Stomach (tissue), 9 donors: ENCODE results near the gene RSU1. TPM values are rescaled to one million over a fixed set of nuclear protein-coding genes. Genes with fewer than 3 reads are reported as not detected.

Experiments
- DNase-seq, 2 donors: peaks; one replicate each; pipeline versions ENCODE4 v3.0.0 to v3.0.0-alpha.2; 2013 to 2019
- H3K27ac ChIP-seq, 5 donors: fragments of 200-600 bp in 4 of 5; sonication (generic) in 4 of 5; one replicate each; pipeline ENCODE4 v1.5.1; 2013 to 2019; ENCODE audit warnings: mild to moderate bottlenecking in 1 of 5, moderate library complexity in 1 of 5
- H3K27me3 ChIP-seq, 3 donors: fragments of 200-600 bp; sonication (generic); one replicate each; pipeline ENCODE4 v1.5.1; 2017 to 2019; ENCODE audit warnings: mixed run types in 1 of 3
- H3K36me3 ChIP-seq, 4 donors: fragments of 200-600 bp; sonication (generic); 1 replicate in 3 of 4; 2 replicates in 1 of 4; pipeline ENCODE4 v1.5.1; 2016 to 2019
- H3K4me1 ChIP-seq, 4 donors: fragments of 200-600 bp; sonication (generic); one replicate each; pipeline ENCODE4 v1.5.1; 2016 to 2019
- H3K4me3 ChIP-seq, 4 donors: fragments of 200-600 bp; sonication (generic) in 3 of 4; one replicate each; pipeline ENCODE4 v1.5.1; 2016 to 2019; ENCODE audit warnings: mild to moderate bottlenecking in 1 of 4
- H3K9me3 ChIP-seq, 4 donors: fragments of 200-600 bp; sonication (generic); one replicate each; pipeline ENCODE4 v1.5.1; 2016 to 2019
- CTCF ChIP-seq, 7 experiments: fragments of 450-650 bp in 4 of 7; fragments of 200-600 bp in 3 of 7; sonication (generic) in 3 of 7; IDR thresholded peaks; one replicate each; pipeline ENCODE4 v1.5.1; 2016 to 2019; ENCODE audit warnings: antibody characterized with exemption in 7 of 7, control low read depth in 2 of 7, mild to moderate bottlenecking in 1 of 7
- EP300 ChIP-seq: sonication (generic); formaldehyde crosslinking; IDR thresholded peaks from one replicate; pipeline ENCODE4 v1.6.1; 2017; ENCODE audit warnings: antibody characterized with exemption
- POLR2A ChIP-seq, 4 donors: fragments of 450-650 bp; IDR thresholded peaks; one replicate each; pipeline ENCODE4 v1.6.1; 2016; ENCODE audit warnings: antibody characterized with exemption in 4 of 4, control low read depth in 2 of 4, mild to moderate bottlenecking in 1 of 4, moderate library complexity in 1 of 4
- POLR2AphosphoS5 ChIP-seq, 3 donors: sonication (generic); formaldehyde crosslinking; IDR thresholded peaks; one replicate each; pipeline ENCODE4 v1.6.1; 2016; ENCODE audit warnings: antibody characterized with exemption in 3 of 3
- WGBS, 5 donors: extraction: QIAGEN DNeasy Blood & Tissue Kit in 3 of 5; methylation state at CpG; one replicate each; pipeline versions ENCODE4 v1.1.5 to v1.1.7; 2013 to 2018; 5-methylcytosine and 5-hydroxymethylcytosine counted together
- intact Hi-C: fragments of 100-400 bp; cut with DNase I; formaldehyde crosslinking; loops from one replicate; pipeline ENCODE4 v1.15.1; 2023; ENCODE audit warnings: low total_unique reads
- polyA plus RNA-seq, 3 donors: library from polyadenylated mRNA; stranded (reverse); fragments of 200-250 nt; gene quantifications; one replicate each; pipeline ENCODE4 v1.2.3, GENCODE V29; 2013
- total RNA-seq, 5 donors: library from RNA; depleted of rRNA; stranded (reverse); fragments of >200 nt; gene quantifications; one replicate each; pipeline versions ENCODE4 v1.1.0 to v1.2.3, GENCODE V29; 2014 to 2016
- donor health status: healthy with polysubstance abuse.
- donor health status: Bipolar disorder and iron deficiency.
- donor health status: healthy.

RSU1 gene
- total and polyA plus RNA-seq, 8 donors = 8.7 to 43.8 (median 40.4) TPM

GRCh38 chr10:16854623-16855022, 37.4 kb upstream of the RSU1 start:
- no peak overlapping the region for H3K27ac ChIP-seq
- H3K4me1 ChIP-seq = no peaks in the 10 kb centered on the region
- H3K27me3 ChIP-seq = no peaks in the 10 kb centered on the region
- no peaks in the 10 kb centered on the region for H3K9me3 ChIP-seq
- TF ChIP-seq CTCF (IDR thresholded peaks at IDR 0.05) (no peak), POLR2AphosphoS5 (IDR thresholded peaks at IDR 0.05) (no peak), POLR2A (IDR thresholded peaks at IDR 0.05) (no peak), EP300 (no peak)
- DNase-seq = no peak
- intact Hi-C loops = no loop called here
- H3K4me3 ChIP-seq = no peak overlapping the region
- no peaks in the 10 kb centered on the region for H3K36me3 ChIP-seq

- H3K9me3 ChIP-seq = no peaks in the 10 kb centered on the region
- no peaks in the 10 kb centered on the region for H3K4me1 ChIP-seq
- TF ChIP-seq CTCF (IDR thresholded peaks at IDR 0.05) = no peak
- TF ChIP-seq POLR2AphosphoS5 (IDR thresholded peaks at IDR 0.05) = no peak
- TF ChIP-seq POLR2A (IDR thresholded peaks at IDR 0.05) = no peak
- no peak for TF ChIP-seq EP300
- no peaks in the 10 kb centered on the region for H3K36me3 ChIP-seq
- H3K27me3 ChIP-seq = no peaks in the 10 kb centered on the region
- 81 to 92% (median 87%) methylated on average over 4 of the region's 4 CpGs for WGBS, 5 donors
- no peak for DNase-seq
- intact Hi-C loops = no loop called here
- H3K4me3 ChIP-seq = no peak overlapping the region
- no peak overlapping the region for H3K27ac ChIP-seq
These were observed 36.6 kb upstream of the RSU1 start for GRCh38 chr10:16853809-16854208.

GRCh38 chr10:16853201-16853600, 36.0 kb upstream of the RSU1 start:
- H3K27ac ChIP-seq = no peak overlapping the region
- peak in 1 of 2 donors; percentile 51 for DNase-seq
- H3K4me3 ChIP-seq = no peak overlapping the region
- no peaks in the 10 kb centered on the region for H3K27me3 ChIP-seq
- no peak for TF ChIP-seq POLR2AphosphoS5 (IDR thresholded peaks at IDR 0.05)
- no peak for TF ChIP-seq POLR2A (IDR thresholded peaks at IDR 0.05)
- TF ChIP-seq EP300 = no peak
- TF ChIP-seq CTCF (IDR thresholded peaks at IDR 0.05) = no peak
- 42 to 60% (median 48%) methylated on average over 4 of the region's 4 CpGs for whole genome bisulfite sequencing, 5 donors
- H3K36me3 ChIP-seq = no peaks in the 10 kb centered on the region
- no peaks in the 10 kb centered on the region for H3K9me3 ChIP-seq
- H3K4me1 ChIP-seq = no peaks in the 10 kb centered on the region
- intact Hi-C loops = no loop called here

GRCh38 chr10:16852624-16853023, 35.4 kb upstream of the RSU1 start:
- no peaks in the 10 kb centered on the region for H3K36me3 ChIP-seq
- H3K4me1 ChIP-seq = no peaks in the 10 kb centered on the region
- TF ChIP-seq POLR2A (IDR thresholded peaks at IDR 0.05) (no peak), EP300 (no peak), POLR2AphosphoS5 (IDR thresholded peaks at IDR 0.05) (no peak), CTCF (IDR thresholded peaks at IDR 0.05) (no peak)
- H3K27ac ChIP-seq = no peak overlapping the region
- no peaks in the 10 kb centered on the region for H3K27me3 ChIP-seq
- H3K9me3 ChIP-seq = no peaks in the 10 kb centered on the region
- H3K4me3 ChIP-seq = no peak overlapping the region
- 26 to 51% (median 33%) methylated on average over 2 of the region's 2 CpGs for WGBS, 5 donors
- intact Hi-C loops = no loop called here
- peak in 1 of 2 donors; percentile 28 for DNase-seq
